Sigmoid colon (tissue), 4 donors: ENCODE measurements around the gene CDH22.

Source experiments
- CTCF ChIP-seq, 4 experiments: fragments of 450-650 bp in 3 of 4; fragments of 200-600 bp in 1 of 4; IDR thresholded peaks; one replicate each; pipeline ENCODE4 v1.5.1; 2016 to 2019; ENCODE audit warnings: antibody characterized with exemption in 4 of 4, mild to moderate bottlenecking in 3 of 4, moderate library complexity in 2 of 4
- EP300 ChIP-seq, 4 donors: sonication (generic); formaldehyde crosslinking; IDR thresholded peaks; one replicate each; pipeline ENCODE4 v1.6.1; 2017; ENCODE audit warnings: antibody characterized with exemption in 4 of 4
- POLR2A ChIP-seq, 2 donors: fragments of 450-650 bp; IDR thresholded peaks; one replicate each; pipeline ENCODE4 v1.6.1; 2016; ENCODE audit warnings: antibody characterized with exemption in 2 of 2, mild to moderate bottlenecking in 2 of 2, moderate library complexity in 2 of 2
- POLR2AphosphoS5 ChIP-seq, 4 donors: sonication (generic); formaldehyde crosslinking; IDR thresholded peaks; one replicate each; pipeline ENCODE4 v1.6.1; 2017; ENCODE audit warnings: antibody characterized with exemption in 4 of 4

GRCh38 chr20:46293084-46293483, 15.2 kb downstream of the CDH22 start:
- TF ChIP-seq POLR2A (IDR thresholded peaks at IDR 0.05) (no peak), CTCF (IDR thresholded peaks at IDR 0.05) (no peak), POLR2AphosphoS5 (IDR thresholded peaks at IDR 0.05) (no peak), EP300 (IDR thresholded peaks at IDR 0.05) (no peak)
